ENCODE data around the gene EBF4. TPM values are rescaled to one million over a fixed set of nuclear protein-coding genes. Genes with fewer than 3 reads are reported as not detected.

Gene EBF4
- total and polyA plus RNA-seq, 8 donors = 7.0 to 69.2 (median 12.6) TPM

DNA sequence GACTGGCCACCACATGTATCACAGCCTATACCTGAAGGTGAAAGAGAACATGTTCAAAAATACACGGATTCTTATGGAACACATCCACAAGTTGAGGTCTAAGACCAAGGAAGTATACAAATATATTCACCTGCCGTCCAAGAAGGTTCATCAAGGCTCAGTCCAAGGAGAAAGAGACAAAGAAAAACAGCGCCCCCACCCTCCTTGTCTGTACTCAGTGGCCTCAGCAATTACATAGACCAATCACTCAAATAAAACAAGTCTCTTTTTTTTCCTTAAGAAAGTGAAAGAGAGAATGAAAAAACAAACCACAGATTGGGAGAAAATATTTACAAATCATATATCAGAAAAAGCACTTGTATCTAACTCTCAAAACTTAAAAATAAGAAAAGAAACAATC is 88.4 kb downstream of the EBF4 start:
- Histone ChIP-seq H3K9me3 (peaks cover 0 to 3% (median 2%) of the 10 kb centered on the region in 4 donors), H3K27me3 (peaks cover 0 to 32% (median 0%) of the 10 kb centered on the region in 3 donors), H3K36me3 (no peaks in the 10 kb centered on the region), H3K4me1 (no peaks in the 10 kb centered on the region), H3K27ac (no peak overlapping the region), H3K4me3 (no peak overlapping the region)
- intact Hi-C loops (cut with DNase I; ENCODE audit: low total_unique reads) = no loop called here
- DNase-seq = no peak
- TF ChIP-seq POLR2A (IDR thresholded peaks at IDR 0.05) (no peak), POLR2AphosphoS5 (IDR thresholded peaks at IDR 0.05) (no peak), EP300 (IDR thresholded peaks at IDR 0.05) (no peak)
- TF ChIP-seq, protein P1, sequence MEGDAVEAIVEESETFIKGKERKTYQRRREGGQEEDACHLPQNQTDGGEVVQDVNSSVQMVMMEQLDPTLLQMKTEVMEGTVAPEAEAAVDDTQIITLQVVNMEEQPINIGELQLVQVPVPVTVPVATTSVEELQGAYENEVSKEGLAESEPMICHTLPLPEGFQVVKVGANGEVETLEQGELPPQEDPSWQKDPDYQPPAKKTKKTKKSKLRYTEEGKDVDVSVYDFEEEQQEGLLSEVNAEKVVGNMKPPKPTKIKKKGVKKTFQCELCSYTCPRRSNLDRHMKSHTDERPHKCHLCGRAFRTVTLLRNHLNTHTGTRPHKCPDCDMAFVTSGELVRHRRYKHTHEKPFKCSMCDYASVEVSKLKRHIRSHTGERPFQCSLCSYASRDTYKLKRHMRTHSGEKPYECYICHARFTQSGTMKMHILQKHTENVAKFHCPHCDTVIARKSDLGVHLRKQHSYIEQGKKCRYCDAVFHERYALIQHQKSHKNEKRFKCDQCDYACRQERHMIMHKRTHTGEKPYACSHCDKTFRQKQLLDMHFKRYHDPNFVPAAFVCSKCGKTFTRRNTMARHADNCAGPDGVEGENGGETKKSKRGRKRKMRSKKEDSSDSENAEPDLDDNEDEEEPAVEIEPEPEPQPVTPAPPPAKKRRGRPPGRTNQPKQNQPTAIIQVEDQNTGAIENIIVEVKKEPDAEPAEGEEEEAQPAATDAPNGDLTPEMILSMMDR (IDR thresholded peaks at IDR 0.05) = no peak
- WGBS, 5 donors = 28 to 38% (median 32%) methylated on average over 3 of the region's 3 CpGs

- no peak overlapping the region for H3K27ac ChIP-seq
- whole genome bisulfite sequencing, 5 donors = 76 to 84% (median 79%) methylated on average over 6 of the region's 6 CpGs
- intact Hi-C loops (cut with DNase I; ENCODE audit: low total_unique reads) = no loop called here
- H3K4me1 ChIP-seq = no peaks in the 10 kb centered on the region
- no peak for TF ChIP-seq POLR2AphosphoS5 (IDR thresholded peaks at IDR 0.05)
- no peaks in the 10 kb centered on the region for H3K36me3 ChIP-seq
- DNase-seq = no peak
- H3K4me3 ChIP-seq = no peak overlapping the region
- H3K27me3 ChIP-seq = peaks cover 0 to 29% (median 0%) of the 10 kb centered on the region in 3 donors
- no peaks in the 10 kb centered on the region for H3K9me3 ChIP-seq
These were observed 91.5 kb downstream of the EBF4 start for GRCh38 chr20:2783908-2784566.

GRCh38 chr20:2793471-2793870 is 100.9 kb downstream of the EBF4 start:
- H3K27ac ChIP-seq = no peak overlapping the region
- no peaks in the 10 kb centered on the region for H3K36me3 ChIP-seq
- H3K4me3 ChIP-seq = no peak overlapping the region
- no peaks in the 10 kb centered on the region for H3K9me3 ChIP-seq
- DNase-seq = no peak
- intact Hi-C loops (cut with DNase I; ENCODE audit: low total_unique reads) = no loop called here
- peaks cover 4 to 66% (median 6%) of the 10 kb centered on the region in 3 donors for H3K27me3 ChIP-seq
- no peak for TF ChIP-seq EP300 (IDR thresholded peaks at IDR 0.05)
- TF ChIP-seq, protein P1 (IDR thresholded peaks at IDR 0.05) = no peak
- H3K4me1 ChIP-seq = no peaks in the 10 kb centered on the region
- 78 to 94% (median 91%) methylated on average over 5 to 6 of the region's 6 CpGs for WGBS, 5 donors

DNA sequence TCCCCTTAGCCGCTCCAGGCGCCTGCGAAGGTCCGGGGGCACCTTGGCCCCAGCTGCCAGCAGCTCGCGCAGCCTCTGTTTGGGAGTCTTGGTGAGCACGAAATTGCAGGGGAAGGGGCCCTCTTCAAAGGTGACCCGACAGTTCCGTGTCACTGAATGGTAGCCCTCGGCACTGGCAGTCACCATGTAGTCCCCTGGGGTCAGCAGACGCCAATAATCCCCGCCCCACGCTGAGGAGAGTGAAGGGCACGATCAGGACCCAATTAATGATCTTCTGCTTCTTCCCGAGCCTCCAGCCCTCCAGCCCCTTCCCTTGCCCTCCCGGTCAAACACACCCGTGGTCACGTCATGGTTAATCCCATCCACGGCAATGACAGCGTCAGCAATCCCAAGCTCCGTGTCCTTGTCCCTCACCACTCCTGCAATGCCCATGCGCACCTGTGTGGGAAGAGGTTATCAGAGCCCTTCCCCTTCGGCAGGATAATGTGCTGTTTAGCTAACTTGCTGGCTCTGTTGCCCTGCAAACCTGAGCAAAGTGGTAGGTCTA is 101.7 kb downstream of the EBF4 start:
- Histone ChIP-seq H3K36me3 (no peaks in the 10 kb centered on the region), H3K27ac (no peak overlapping the region), H3K4me3 (no peak overlapping the region), H3K4me1 (peaks cover 0 to 4% (median 2%) of the 10 kb centered on the region in 4 donors), H3K27me3 (peaks cover 4 to 74% (median 9%) of the 10 kb centered on the region in 3 donors), H3K9me3 (no peaks in the 10 kb centered on the region)
- 67 to 82% (median 72%) methylated on average over 22 to 23 of the region's 23 CpGs for WGBS, 5 donors
- intact Hi-C loops (cut with DNase I; ENCODE audit: low total_unique reads) = no loop called here
- DNase-seq = no peak
- TF ChIP-seq POLR2A (IDR thresholded peaks at IDR 0.05) (no peak), EP300 (IDR thresholded peaks at IDR 0.05) (no peak), POLR2AphosphoS5 (IDR thresholded peaks at IDR 0.05) (no peak)
- TF ChIP-seq, protein P1 (IDR thresholded peaks at IDR 0.05) = no peak

DNA sequence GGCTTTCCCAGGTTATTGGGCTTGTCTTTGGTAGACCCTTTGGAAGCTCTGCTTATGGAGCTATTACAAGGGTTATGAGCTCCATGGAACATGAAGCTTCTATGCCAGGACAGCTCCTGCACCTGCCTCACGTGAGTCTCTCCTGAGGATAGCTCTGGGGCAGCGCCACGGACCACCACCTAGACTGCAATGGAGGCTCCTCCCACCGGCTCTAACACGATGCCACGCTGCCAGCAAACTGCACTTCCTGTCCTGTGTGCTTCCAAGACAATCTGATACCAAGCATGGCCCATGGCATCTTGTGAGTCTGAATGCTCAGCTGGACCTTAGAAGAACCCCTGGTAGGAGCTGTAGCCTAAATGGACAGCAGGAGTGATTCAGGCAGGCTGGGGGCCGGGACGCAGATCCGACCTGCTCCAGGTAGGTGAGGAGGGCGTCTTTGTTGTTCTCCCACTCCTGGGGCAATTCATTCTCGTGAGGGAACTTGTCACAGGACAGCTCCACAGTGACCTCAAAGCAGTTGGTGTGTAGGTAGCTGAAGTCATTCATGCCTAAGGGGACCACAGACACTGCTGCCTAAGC is 102.4 kb downstream of the EBF4 start:
- WGBS, 5 donors = 69 to 84% (median 81%) methylated on average over 10 to 11 of the region's 11 CpGs
- intact Hi-C loops (cut with DNase I; ENCODE audit: low total_unique reads) = no loop called here
- H3K27me3 ChIP-seq = peaks cover 4 to 81% (median 15%) of the 10 kb centered on the region in 3 donors

More for the DNA sequence above, 102.4 kb downstream of the EBF4 start:
- H3K4me1 ChIP-seq = peaks cover under 1 to 11% (median 9%) of the 10 kb centered on the region in 4 donors
- TF ChIP-seq, protein P1 (IDR thresholded peaks at IDR 0.05) = no peak
- TF ChIP-seq EP300 (IDR thresholded peaks at IDR 0.05) (no peak), POLR2A (IDR thresholded peaks at IDR 0.05) (no peak), POLR2AphosphoS5 (IDR thresholded peaks at IDR 0.05) (no peak)
- H3K36me3 ChIP-seq = no peaks in the 10 kb centered on the region
- no peak overlapping the region for H3K4me3 ChIP-seq
- no peaks in the 10 kb centered on the region for H3K9me3 ChIP-seq
- DNase-seq = no peak
- no peak overlapping the region for H3K27ac ChIP-seq
